Ovary (tissue), 9 donors: ENCODE results near the gene RNF17. TPM values are rescaled to one million over a fixed set of nuclear protein-coding genes. Genes with fewer than 3 reads are reported as not detected.
"Not testable (repeated sequence)": the region's sequence is repeated elsewhere in the genome, so short reads cannot be mapped to it uniquely, and the experiment has no call there.

Experiments used
- DNase-seq, 5 donors: peaks; one replicate each; pipeline ENCODE4 v3.0.0-alpha.2; 2019 to 2020
- H3K27ac ChIP-seq, 2 donors: fragments of 200-600 bp; one replicate each; pipeline versions ENCODE4 v1.5.1 to v1.8.0; 2019 to 2022
- H3K27me3 ChIP-seq: fragments of 200-600 bp; one replicate; pipeline ENCODE4 v1.8.0; 2022
- H3K36me3 ChIP-seq: fragments of 200-600 bp; sonication (generic); one replicate; pipeline ENCODE4 v1.5.1; 2019
- H3K4me1 ChIP-seq: one replicate; pipeline ENCODE4 v1.8.1; 2013; ENCODE audit warnings: mild to moderate bottlenecking, moderate library complexity; ENCODE audit not compliant: insufficient read depth
- H3K4me3 ChIP-seq: fragments of 200-600 bp; sonication (generic); one replicate; pipeline ENCODE4 v1.5.1; 2017
- H3K9me3 ChIP-seq, 2 donors: fragments of 200-600 bp in 1 of 2; sonication (generic) in 1 of 2; one replicate each; pipeline versions ENCODE4 v1.5.1 to v1.8.1; 2013 to 2019; ENCODE audit warnings: mild to moderate bottlenecking in 1 of 2, moderate library complexity in 1 of 2
- EP300 ChIP-seq: sonication (generic); formaldehyde crosslinking; IDR thresholded peaks from one replicate; pipeline ENCODE4 v1.6.1; 2017; ENCODE audit warnings: antibody characterized with exemption
- POLR2A ChIP-seq: fragments of 450-650 bp; IDR thresholded peaks from one replicate; pipeline ENCODE4 v1.6.1; 2017; ENCODE audit warnings: antibody characterized with exemption, mild to moderate bottlenecking, moderate library complexity
- WGBS, 3 donors: extraction: QIAGEN DNeasy Blood & Tissue Kit in 1 of 3; methylation state at CpG; one replicate each; pipeline versions ENCODE4 v1.1.5 to v1.1.7; 2013 to 2017; 5-methylcytosine and 5-hydroxymethylcytosine counted together
- intact Hi-C, 4 donors: fragments of 100-400 bp; cut with DNase I; formaldehyde crosslinking; loops; one replicate each; pipeline versions ENCODE4 v1.11.0 to v1.15.1; 2022 to 2023
- polyA plus RNA-seq, 2 donors: library from polyadenylated mRNA; stranded (reverse); fragments of 200-250 nt in 1 of 2; fragments of 350-450 nt in 1 of 2; fragmentation: Illumina TruSeq in 1 of 2; extraction: RNeasy Lipid Tissue Mini Kit (QIAGEN cat#74804) in 1 of 2; gene quantifications; one replicate each; pipeline ENCODE4 v1.2.3, GENCODE V29; 2013 to 2014
- total RNA-seq, 7 donors: library from RNA; depleted of rRNA in 2 of 7; stranded (reverse); fragments of >200 nt in 2 of 7; fragmentation: NEBNext Ultra II Directional in 3 of 7; extraction: Animal tissue kit (Norgen Biotek cat#: 25700) in 3 of 7; gene quantifications; one replicate each; pipeline versions ENCODE4 v1.1.0 to v1.2.4, GENCODE V29; 2016 to 2023
- TF ChIP-seq, protein P1 (sequence below), 3 donors: fragments of 450-650 bp in 2 of 3; fragments of 200-600 bp in 1 of 3; IDR thresholded peaks; one replicate each; pipeline versions ENCODE4 v1.5.1 to v1.8.0; 2016 to 2022; ENCODE audit warnings: antibody characterized with exemption in 3 of 3, mild to moderate bottlenecking in 1 of 3
- donor health status: DM: no; HTN: no; CAD: no; lungs with moderate emphysema.
- donor health status: DM: no; HTN: no; CAD: no.
- donor health status: Bipolar disorder and iron deficiency.
- donor health status: DM: yes; HTN: yes; CAD: no.
- donor health status: DM: no; HTN: no; CAD: no.
- donor health status: DM: yes; HTN: yes; CAD: no.

The RNF17 gene
- total and polyA plus RNA-seq, 9 donors = 0.28 to 0.71 TPM; not detected in 7

DNA sequence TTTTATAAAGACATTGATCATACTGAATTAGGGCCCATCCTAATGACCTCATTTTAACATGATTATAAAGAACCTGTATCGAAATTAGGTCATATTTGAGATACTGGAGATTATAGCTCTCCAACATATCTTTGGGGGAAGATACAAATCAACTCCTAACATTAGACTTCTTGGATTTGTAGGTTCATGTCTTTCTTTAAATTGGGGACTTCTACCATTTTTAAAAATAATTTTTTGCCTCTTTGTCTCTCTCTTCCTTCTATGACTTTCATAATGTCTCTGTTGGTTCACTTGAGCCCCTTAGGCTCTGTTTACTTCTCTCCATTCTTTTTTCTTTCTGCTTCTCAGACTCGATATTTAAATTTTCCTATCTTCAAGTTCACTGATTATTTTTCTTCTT, 57.2 kb downstream of the RNF17 start:
- H3K27ac ChIP-seq = no peak overlapping the region
- intact Hi-C loops = no loop called here
- no peak for DNase-seq
- no peaks in the 10 kb centered on the region for H3K36me3 ChIP-seq
- WGBS, 3 donors = 60 to 76% (median 74%) methylated on average over 2 of the region's 2 CpGs
- no peak overlapping the region for H3K4me3 ChIP-seq
- TF ChIP-seq, protein P1, sequence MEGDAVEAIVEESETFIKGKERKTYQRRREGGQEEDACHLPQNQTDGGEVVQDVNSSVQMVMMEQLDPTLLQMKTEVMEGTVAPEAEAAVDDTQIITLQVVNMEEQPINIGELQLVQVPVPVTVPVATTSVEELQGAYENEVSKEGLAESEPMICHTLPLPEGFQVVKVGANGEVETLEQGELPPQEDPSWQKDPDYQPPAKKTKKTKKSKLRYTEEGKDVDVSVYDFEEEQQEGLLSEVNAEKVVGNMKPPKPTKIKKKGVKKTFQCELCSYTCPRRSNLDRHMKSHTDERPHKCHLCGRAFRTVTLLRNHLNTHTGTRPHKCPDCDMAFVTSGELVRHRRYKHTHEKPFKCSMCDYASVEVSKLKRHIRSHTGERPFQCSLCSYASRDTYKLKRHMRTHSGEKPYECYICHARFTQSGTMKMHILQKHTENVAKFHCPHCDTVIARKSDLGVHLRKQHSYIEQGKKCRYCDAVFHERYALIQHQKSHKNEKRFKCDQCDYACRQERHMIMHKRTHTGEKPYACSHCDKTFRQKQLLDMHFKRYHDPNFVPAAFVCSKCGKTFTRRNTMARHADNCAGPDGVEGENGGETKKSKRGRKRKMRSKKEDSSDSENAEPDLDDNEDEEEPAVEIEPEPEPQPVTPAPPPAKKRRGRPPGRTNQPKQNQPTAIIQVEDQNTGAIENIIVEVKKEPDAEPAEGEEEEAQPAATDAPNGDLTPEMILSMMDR (IDR thresholded peaks at IDR 0.05) = no peak
- no peak for TF ChIP-seq POLR2A
- TF ChIP-seq EP300 = no peak
- H3K4me1 ChIP-seq = no peaks in the 10 kb centered on the region
- no peaks in the 10 kb centered on the region for H3K9me3 ChIP-seq
- no peaks in the 10 kb centered on the region for H3K27me3 ChIP-seq

DNA sequence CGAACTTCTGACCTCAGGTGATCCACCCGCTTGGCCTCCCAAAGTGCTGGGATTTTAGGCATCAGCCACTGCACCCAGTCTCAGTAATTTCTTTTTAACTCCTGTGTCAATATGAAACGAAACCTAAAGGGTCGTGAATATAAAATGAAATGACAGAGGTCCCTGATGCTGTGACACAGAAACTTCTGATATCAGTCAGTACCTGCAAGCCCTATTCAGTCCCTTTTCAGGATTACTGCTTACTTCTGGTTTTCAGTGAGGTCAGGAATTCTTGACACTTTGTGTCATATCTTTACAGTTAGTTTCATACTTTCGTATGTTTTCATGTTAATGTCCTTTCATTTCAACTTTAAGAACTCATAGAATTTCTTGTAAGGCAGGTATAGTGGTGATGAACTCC, 58.7 kb downstream of the RNF17 start:
- no peak for TF ChIP-seq POLR2A
- TF ChIP-seq, protein P1 (IDR thresholded peaks at IDR 0.05) = no peak
- TF ChIP-seq EP300 = no peak
- no peaks in the 10 kb centered on the region for H3K4me1 ChIP-seq
- no peaks in the 10 kb centered on the region for H3K36me3 ChIP-seq
- no peak for DNase-seq
- intact Hi-C loops = no loop called here
- H3K4me3 ChIP-seq = no peak overlapping the region
- H3K9me3 ChIP-seq = no peaks in the 10 kb centered on the region
- H3K27me3 ChIP-seq = no peaks in the 10 kb centered on the region
- no peak overlapping the region for H3K27ac ChIP-seq
- WGBS, 3 donors = 84 to 89% (median 87%) methylated on average over 5 of the region's 5 CpGs

DNA sequence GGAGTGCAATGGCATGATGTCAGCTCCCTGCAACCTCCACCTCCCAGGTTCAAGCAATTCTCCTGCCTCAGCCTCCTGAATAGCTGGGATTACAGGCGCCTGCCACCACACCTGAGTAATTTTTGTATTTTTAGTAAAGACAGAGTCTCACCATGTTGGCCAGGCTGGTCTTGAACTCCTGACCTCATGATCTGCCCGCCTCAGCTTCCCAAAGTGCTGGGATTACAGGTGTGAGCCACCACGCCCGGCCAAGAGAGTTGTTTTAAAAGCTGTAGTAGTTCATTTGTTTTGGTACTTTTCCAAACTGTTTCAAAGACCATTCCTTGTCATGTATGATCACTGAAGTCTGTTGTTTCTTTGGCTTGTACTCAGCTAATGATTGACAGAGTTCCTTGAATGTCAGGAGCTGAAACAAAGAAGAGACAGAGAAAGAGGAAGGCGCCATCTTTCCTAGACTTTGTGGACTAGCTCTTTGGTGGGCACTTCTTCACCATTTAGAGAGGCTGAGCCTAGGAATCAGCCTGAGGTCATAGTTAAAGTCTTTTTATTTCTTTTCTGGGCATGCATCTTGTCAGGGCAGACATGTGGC, 59.2 kb downstream of the RNF17 start:
- DNase-seq, intact Hi-C loops, H3K27ac ChIP-seq, H3K27me3 ChIP-seq, H3K4me1 ChIP-seq, H3K9me3 ChIP-seq, H3K4me3 ChIP-seq, H3K36me3 ChIP-seq: not testable (repeated sequence)
- WGBS, 3 donors = 79 to 85% (median 85%) methylated on average over 5 of the region's 5 CpGs

DNA sequence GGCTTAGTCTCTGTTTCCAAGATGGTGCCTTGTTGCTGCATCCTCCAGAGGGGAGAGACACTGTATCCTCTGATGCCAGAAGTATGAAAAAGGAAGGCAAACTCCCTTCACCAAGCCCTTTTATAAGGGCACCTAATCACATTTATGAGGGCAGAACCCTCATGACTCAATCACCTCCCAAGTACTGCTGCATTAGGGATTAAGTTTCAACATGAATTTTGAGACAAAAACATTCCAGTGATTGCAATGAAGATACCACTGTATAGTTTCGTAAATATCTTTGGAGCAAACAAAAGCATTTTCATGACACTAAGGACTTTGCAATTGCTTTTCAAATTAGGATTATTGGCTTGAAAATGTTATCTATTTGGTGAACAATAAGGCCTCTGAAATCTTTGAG, 63.8 kb downstream of the RNF17 start:
- no peaks in the 10 kb centered on the region for H3K4me1 ChIP-seq
- no peaks in the 10 kb centered on the region for H3K27me3 ChIP-seq
- no peak for DNase-seq
- intact Hi-C loops = no loop called here
- WGBS, 3 donors = 77 to 89% (median 86%) methylated on average over 1 of the region's 1 CpG
- H3K9me3 ChIP-seq = no peaks in the 10 kb centered on the region
- no peaks in the 10 kb centered on the region for H3K36me3 ChIP-seq
- TF ChIP-seq POLR2A (no peak), EP300 (no peak)
- TF ChIP-seq, protein P1 (IDR thresholded peaks at IDR 0.05) = no peak
- no peak overlapping the region for H3K4me3 ChIP-seq
- H3K27ac ChIP-seq = no peak overlapping the region

DNA sequence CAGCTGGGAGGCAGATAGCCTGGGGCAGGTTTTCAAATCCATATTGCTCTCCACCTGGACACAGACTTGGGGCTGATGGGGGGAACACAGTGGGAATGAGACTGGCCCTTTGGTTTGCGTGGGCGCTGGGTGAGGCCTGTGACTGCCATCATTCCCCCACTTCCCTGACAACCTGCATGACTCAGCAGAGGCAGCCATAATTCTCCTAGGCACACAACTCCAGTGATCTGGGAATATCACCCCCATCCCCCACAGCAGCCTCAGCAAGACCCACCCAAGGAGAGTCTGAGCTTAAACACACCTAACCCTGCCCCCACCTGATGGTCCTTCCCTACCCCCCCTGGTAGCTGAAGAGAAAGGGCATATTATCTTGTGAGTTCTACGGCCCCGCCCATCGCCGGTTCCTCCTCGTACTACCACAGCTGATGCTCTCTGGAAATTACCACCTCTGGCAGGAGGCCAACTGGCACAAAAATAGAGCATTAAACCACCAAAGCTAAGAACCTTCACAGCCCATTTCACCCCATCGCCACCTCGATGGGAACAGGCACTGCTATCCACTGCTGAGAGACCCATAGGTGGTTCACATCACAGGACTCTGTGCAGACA, 71.0 kb downstream of the RNF17 start:
- intact Hi-C loops = no loop called here
- H3K27me3 ChIP-seq = no peaks in the 10 kb centered on the region
- no peaks in the 10 kb centered on the region for H3K9me3 ChIP-seq
- no peaks in the 10 kb centered on the region for H3K36me3 ChIP-seq
- WGBS, 3 donors = 77 to 85% (median 83%) methylated on average over 9 of the region's 9 CpGs
- no peak for DNase-seq
- H3K4me1 ChIP-seq = no peaks in the 10 kb centered on the region
- H3K27ac ChIP-seq = no peak overlapping the region
- TF ChIP-seq POLR2A = no peak
- no peak for TF ChIP-seq EP300
- TF ChIP-seq, protein P1 (IDR thresholded peaks at IDR 0.05) = no peak
- no peak overlapping the region for H3K4me3 ChIP-seq

DNA sequence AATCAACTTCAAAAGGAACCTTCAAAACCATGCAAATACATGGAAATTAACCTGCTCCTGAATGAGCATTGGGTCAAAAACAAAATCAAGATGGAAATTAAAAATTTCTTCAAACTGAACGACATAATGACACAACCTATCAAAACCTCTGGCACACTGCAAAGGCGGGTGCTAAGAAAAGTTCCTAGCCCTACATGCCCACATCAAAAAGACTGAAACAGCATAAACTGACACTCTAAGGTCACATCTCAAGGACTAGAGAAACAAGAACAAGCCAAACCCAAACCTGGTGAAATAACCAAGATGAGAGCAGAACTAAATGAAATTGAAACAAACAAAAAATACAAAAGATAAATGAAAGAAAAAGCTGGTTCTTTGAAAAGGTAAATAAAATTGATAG, 73.6 kb downstream of the RNF17 start:
- DNase-seq, H3K27me3 ChIP-seq, H3K9me3 ChIP-seq, H3K4me1 ChIP-seq, intact Hi-C loops, H3K27ac ChIP-seq, H3K4me3 ChIP-seq, H3K36me3 ChIP-seq: not testable (repeated sequence)
- 86 to 90% (median 89%) methylated on average over 2 of the region's 2 CpGs for whole genome bisulfite sequencing, 3 donors
